WTC11 (cell line): ENCODE measurements around the gene PCBD2. TPM values are rescaled to one million over a fixed set of nuclear protein-coding genes. Genes with fewer than 3 reads are reported as not detected.

Experiments
- ATAC-seq: fragments of 200-7000 bp; cut with Tn5 transposase; 2 replicates; pipeline ENCODE4 v1.10.0; 2021; ENCODE audit warnings: mild to moderate bottlenecking, moderate library complexity
- CTCF ChIA-PET: fragments of 300-600 bp; sonication (Branson Sonifier 250); formaldehyde crosslinking; loops from one replicate; lab custom pipeline; 2021; ENCODE audit warnings: antibody characterized with exemption; lab: Charles Lee
- POLR2A ChIA-PET: fragments of 350-600 bp; sonication (Branson Sonifier 250); formaldehyde crosslinking; loops from one replicate; lab custom pipeline; 2021; ENCODE audit warnings: antibody characterized with exemption; lab: Charles Lee
- DNase-seq: peaks from one replicate; pipeline ENCODE4 v3.0.0; 2021; ENCODE audit warnings: low spot score
- H3K27ac Mint-ChIP-seq: 2 replicates; pipeline ENCODE4 v1.8.0; 2021; ENCODE audit warnings: mixed read lengths
- H3K27me3 Mint-ChIP-seq: 2 replicates; pipeline ENCODE4 v1.8.0; 2021; ENCODE audit warnings: low read depth, mild to moderate bottlenecking, moderate library complexity, mixed read lengths
- H3K36me3 Mint-ChIP-seq: 2 replicates; pipeline ENCODE4 v1.8.0; 2021; ENCODE audit warnings: mixed read lengths
- H3K4me1 Mint-ChIP-seq: 2 replicates; pipeline ENCODE4 v1.8.0; 2022; ENCODE audit warnings: mixed read lengths
- H3K4me3 Mint-ChIP-seq: 2 replicates; pipeline ENCODE4 v1.8.0; 2021; ENCODE audit warnings: mild to moderate bottlenecking, moderate library complexity, mixed read lengths
- H3K9me3 Mint-ChIP-seq: 2 replicates; pipeline ENCODE4 v1.8.0; 2021; ENCODE audit warnings: mixed read lengths
- CREM ChIP-seq: sonication (generic); formaldehyde crosslinking; IDR thresholded peaks from 2 replicates; pipeline ENCODE4 v1.8.1; 2022; ENCODE audit warnings: mild to moderate bottlenecking, missing genetic modification reagents, moderate library complexity
- EMX1 ChIP-seq: fragments of 250-450 bp; sonication (Bioruptor Pico); IDR thresholded peaks from 2 replicates; pipeline ENCODE4 v1.8.0; 2021; ENCODE audit warnings: mild to moderate bottlenecking
- ERG ChIP-seq: fragments of 250-450 bp; sonication (Bioruptor Pico); IDR thresholded peaks from 2 replicates; pipeline ENCODE4 v1.8.0; 2021; ENCODE audit warnings: mild to moderate bottlenecking
- FOXP1 ChIP-seq: sonication (generic); formaldehyde crosslinking; IDR thresholded peaks from 2 replicates; pipeline ENCODE4 v1.8.0; 2022; ENCODE audit warnings: missing genetic modification reagents, mild to moderate bottlenecking, moderate library complexity, borderline replicate concordance
- GRHL2 ChIP-seq: fragments of 250-450 bp; sonication (Bioruptor Pico); IDR thresholded peaks from 2 replicates; pipeline ENCODE4 v1.8.0; 2022; ENCODE audit warnings: mild to moderate bottlenecking, moderate library complexity; ENCODE audit not compliant: insufficient replicate concordance, severe bottlenecking
- GTF2I ChIP-seq: fragments of 250-450 bp; sonication (Bioruptor Pico); conservative IDR thresholded peaks from 2 replicates; pipeline ENCODE4 v1.4.0; 2021; ENCODE audit warnings: mild to moderate bottlenecking
- JAZF1 ChIP-seq: fragments of 250-450 bp; sonication (Bioruptor Pico); IDR thresholded peaks from 2 replicates; pipeline ENCODE4 v1.9.0; 2021; ENCODE audit warnings: moderate library complexity, mild to moderate bottlenecking, inconsistent platforms
- MXD4 ChIP-seq: fragments of 250-450 bp; sonication (Bioruptor Pico); IDR thresholded peaks from 2 replicates; pipeline ENCODE4 v1.8.0; 2021; ENCODE audit warnings: mild to moderate bottlenecking, moderate library complexity, borderline replicate concordance
- MYBL2 ChIP-seq: sonication (generic); formaldehyde crosslinking; IDR thresholded peaks from 2 replicates; pipeline ENCODE4 v1.8.1; 2023; ENCODE audit warnings: mild to moderate bottlenecking, moderate library complexity, missing genetic modification reagents
- RELA ChIP-seq: sonication (generic); formaldehyde crosslinking; IDR thresholded peaks from 2 replicates; pipeline ENCODE4 v1.8.1; 2022; ENCODE audit warnings: missing genetic modification reagents, mild to moderate bottlenecking, borderline replicate concordance
- SMAD3 ChIP-seq: sonication (generic); formaldehyde crosslinking; IDR thresholded peaks from 2 replicates; pipeline ENCODE4 v1.8.0; 2022; ENCODE audit warnings: missing genetic modification reagents, mild to moderate bottlenecking, borderline replicate concordance
- USF1 ChIP-seq: sonication (generic); formaldehyde crosslinking; IDR thresholded peaks from 2 replicates; pipeline ENCODE4 v1.8.0; 2022; ENCODE audit warnings: mild to moderate bottlenecking, missing genetic modification reagents
- ZBTB43 ChIP-seq: sonication (generic); formaldehyde crosslinking; IDR thresholded peaks from 2 replicates; pipeline ENCODE4 v1.8.1; 2023; ENCODE audit warnings: mild to moderate bottlenecking, missing genetic modification reagents
- ZMAT4 ChIP-seq: fragments of 250-450 bp; sonication (Bioruptor Pico); IDR thresholded peaks from 2 replicates; pipeline ENCODE4 v1.9.0; 2021; ENCODE audit warnings: mild to moderate bottlenecking
- ZNF263 ChIP-seq: sonication (generic); formaldehyde crosslinking; IDR thresholded peaks from 2 replicates; pipeline ENCODE4 v1.8.1; 2022; ENCODE audit warnings: low read depth, mild to moderate bottlenecking, moderate library complexity, missing genetic modification reagents
- total RNA-seq: library from RNA; stranded (reverse); gene quantifications from 3 replicates; pipeline ENCODE4 v1.2.3, GENCODE V29; 2021
- TF ChIP-seq, protein P1 (sequence below): fragments of 250-450 bp; sonication (Bioruptor Pico); conservative IDR thresholded peaks from 2 replicates; pipeline ENCODE4 v1.9.0; 2021; ENCODE audit warnings: mild to moderate bottlenecking
- TF ChIP-seq, protein P2 (sequence below): sonication (generic); formaldehyde crosslinking; IDR thresholded peaks from 2 replicates; pipeline ENCODE4 v1.8.0; 2023; ENCODE audit warnings: mild to moderate bottlenecking, missing genetic modification reagents

PCBD2 gene
- total RNA-seq, 1 experiment from 2014 or later, result 9.9 TPM

- CTCF ChIA-PET, result no interaction called here
- ATAC-seq (no peak), DNase-seq (no peak)
- no peak for TF ChIP-seq SMAD3 (CRISPR knock-in tag)
- TF ChIP-seq GTF2I (CRISPR knock-in tag), result no peak
- no peak for TF ChIP-seq ZBTB43 (CRISPR knock-in tag)
- TF ChIP-seq GRHL2 (CRISPR knock-in tag), result no peak
- TF ChIP-seq ZNF263 (CRISPR knock-in tag), result no peak
- TF ChIP-seq EMX1, result no peak
- no peak for TF ChIP-seq JAZF1 (CRISPR knock-in tag)
- TF ChIP-seq USF1 (CRISPR knock-in tag), result no peak
- TF ChIP-seq FOXP1 (CRISPR knock-in tag), result no peak
- TF ChIP-seq, protein P1, sequence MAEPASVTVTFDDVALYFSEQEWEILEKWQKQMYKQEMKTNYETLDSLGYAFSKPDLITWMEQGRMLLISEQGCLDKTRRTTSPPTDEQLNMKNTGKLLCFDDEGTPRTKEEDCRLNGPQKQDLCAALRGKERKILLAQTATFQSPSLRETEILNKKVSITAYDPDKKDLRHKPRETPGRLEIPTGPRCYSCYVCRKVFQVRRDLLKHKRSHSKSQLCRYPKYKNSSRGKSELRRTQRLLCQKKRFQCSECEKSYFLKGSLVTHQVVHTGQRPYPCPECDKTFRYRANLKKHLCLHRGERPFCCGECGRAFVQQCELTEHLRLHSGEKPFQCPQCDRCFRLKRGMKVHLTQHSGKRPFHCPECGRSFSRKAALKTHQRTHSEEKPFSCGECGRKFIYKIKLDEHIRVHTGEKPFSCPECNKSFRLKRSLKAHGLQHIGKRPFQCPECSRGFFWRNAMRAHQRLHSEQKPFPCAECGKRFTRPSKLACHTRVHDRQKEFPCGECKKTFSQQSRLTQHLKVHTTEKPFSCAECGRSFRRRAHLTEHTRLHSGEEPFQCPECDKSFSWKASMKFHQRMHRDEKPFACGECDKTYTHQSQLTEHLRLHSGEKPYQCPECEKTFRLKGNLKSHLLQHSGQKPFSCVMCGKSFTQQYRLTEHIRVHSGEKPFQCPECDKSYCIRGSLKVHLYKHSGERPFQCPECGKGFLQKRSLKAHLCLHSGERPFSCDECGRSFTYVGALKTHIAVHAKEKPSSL (CRISPR knock-in tag), result no peak
- TF ChIP-seq ERG (CRISPR knock-in tag), result no peak
- TF ChIP-seq MYBL2 (CRISPR knock-in tag), result no peak
- TF ChIP-seq, protein P2, sequence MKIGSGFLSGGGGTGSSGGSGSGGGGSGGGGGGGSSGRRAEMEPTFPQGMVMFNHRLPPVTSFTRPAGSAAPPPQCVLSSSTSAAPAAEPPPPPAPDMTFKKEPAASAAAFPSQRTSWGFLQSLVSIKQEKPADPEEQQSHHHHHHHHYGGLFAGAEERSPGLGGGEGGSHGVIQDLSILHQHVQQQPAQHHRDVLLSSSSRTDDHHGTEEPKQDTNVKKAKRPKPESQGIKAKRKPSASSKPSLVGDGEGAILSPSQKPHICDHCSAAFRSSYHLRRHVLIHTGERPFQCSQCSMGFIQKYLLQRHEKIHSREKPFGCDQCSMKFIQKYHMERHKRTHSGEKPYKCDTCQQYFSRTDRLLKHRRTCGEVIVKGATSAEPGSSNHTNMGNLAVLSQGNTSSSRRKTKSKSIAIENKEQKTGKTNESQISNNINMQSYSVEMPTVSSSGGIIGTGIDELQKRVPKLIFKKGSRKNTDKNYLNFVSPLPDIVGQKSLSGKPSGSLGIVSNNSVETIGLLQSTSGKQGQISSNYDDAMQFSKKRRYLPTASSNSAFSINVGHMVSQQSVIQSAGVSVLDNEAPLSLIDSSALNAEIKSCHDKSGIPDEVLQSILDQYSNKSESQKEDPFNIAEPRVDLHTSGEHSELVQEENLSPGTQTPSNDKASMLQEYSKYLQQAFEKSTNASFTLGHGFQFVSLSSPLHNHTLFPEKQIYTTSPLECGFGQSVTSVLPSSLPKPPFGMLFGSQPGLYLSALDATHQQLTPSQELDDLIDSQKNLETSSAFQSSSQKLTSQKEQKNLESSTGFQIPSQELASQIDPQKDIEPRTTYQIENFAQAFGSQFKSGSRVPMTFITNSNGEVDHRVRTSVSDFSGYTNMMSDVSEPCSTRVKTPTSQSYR (CRISPR knock-in tag), result no peak
- no peak for TF ChIP-seq RELA (CRISPR knock-in tag)
- no peak for TF ChIP-seq CREM
- no peak for TF ChIP-seq ZMAT4 (CRISPR knock-in tag)
- TF ChIP-seq MXD4 (CRISPR knock-in tag), result no peak
- no peak overlapping the region for H3K4me3 Mint-ChIP-seq
- peaks cover 3% of the 10 kb centered on the region; the same call in 1 of the 2 replicates for H3K9me3 Mint-ChIP-seq
- H3K27me3 Mint-ChIP-seq, result no peaks in the 10 kb centered on the region; the same call in 1 of the 2 replicates
- H3K36me3 Mint-ChIP-seq, result no peaks in the 10 kb centered on the region
- H3K4me1 Mint-ChIP-seq, result no peaks in the 10 kb centered on the region
- no peak overlapping the region for H3K27ac Mint-ChIP-seq
- POLR2A ChIA-PET, result no interaction called here
Observed at GRCh38 chr5:135008556-135008955, 103.6 kb downstream of the PCBD2 start.
